ENCODE measurements around the gene GTSE1. TPM values are rescaled to one million over a fixed set of nuclear protein-coding genes. Genes with fewer than 3 reads are reported as not detected.

The GTSE1 gene
- total and polyA plus RNA-seq, 2 of the 13 experiments (the other 11 are each of a cell fraction or from before 2014, with no cell fraction given): 10.7 to 13.5 TPM

- 7% methylated on average over 11 of the region's 25 CpGs for WGBS (ENCODE audit: low lambda C conversion rate)
- no TSS peak for BruUV-seq (replicated peaks)
- Histone ChIP-seq H4K20me1 (ENCODE audit: insufficient read depth, low read length) (no peaks in the 10 kb centered on the region), H2AFZ (ENCODE audit: low read length) (no peak overlapping the region), H3K79me2 (ENCODE audit: insufficient read depth, low read length) (no peaks in the 10 kb centered on the region), H3K27ac (ENCODE audit: extremely low read length, insufficient read depth, low read length) (peak overlapping the region; percentile 56), H3K4me2 (ENCODE audit: low read depth, low read length) (peak overlapping the region; percentile 61), H3K9ac (ENCODE audit: insufficient read depth, low read depth, low read length) (0 out of 2 replicates have a peak overlapping the region, but pooled peaks have one; percentile 23), H3K4me3 (replicated peaks in 1 of 3; ENCODE audit: insufficient read depth in 1 of 3, low read depth in 2 of 3, low read length in 3 of 3) (peak overlapping the region in 2 of 3 experiments; percentile 13 to 41; a peak in 3 of 6 replicates), H3K4me1 (ENCODE audit: insufficient read depth, low read length) (peaks cover 26% of the 10 kb centered on the region), H3K27me3 (ENCODE audit: control insufficient read depth in 1 of 2, insufficient read depth in 2 of 2, low read length in 2 of 2) (no peaks in the 10 kb centered on the region), H3K36me3 (replicated peaks in 1 of 2; ENCODE audit: control insufficient read depth in 1 of 2, insufficient read depth in 2 of 2, low read length in 2 of 2) (no peaks in the 10 kb centered on the region; a peak in 1 of 5 replicates), H3K9me3 (ENCODE audit: low read length) (no peaks in the 10 kb centered on the region)
- CTCF ChIA-PET (ENCODE audit: low intra/inter-chr PET ratio, low total read pairs): no interaction called here
- peak; percentile 84 for ATAC-seq
- in situ Hi-C loops (cut with HindIII; ENCODE audit: extremely low pct_ligation_motif_present, low pct_unique_long_range_greater_than_20kb): no loop called here
- POLR2A ChIA-PET: interaction anchor here (1.5 to 2.6 kb wide), 2 partner anchors 8 to 15 kb away, joined by 4 to 12 read pairs; no protein-coding TSS in a partner anchor
- intact Hi-C loops (cut with micrococcal nuclease; ENCODE audit: unreplicated experiment): no loop called here
- DNase-seq (ENCODE audit: low spot score): peak; percentile 84
- peak; percentile 70 for FAIRE-seq
- TF ChIP-seq MXD3 (CRISPR knock-in tag; IDR thresholded peaks at IDR 0.05) (0 out of 2 replicates have a peak, but pooled peaks have one; percentile 19), SMC3 (IDR thresholded peaks at IDR 0.05; ENCODE audit: low read length) (no peak), NFYB (CRISPR knock-in tag; IDR thresholded peaks at IDR 0.05) (0 out of 2 replicates have a peak, but pooled peaks have one; percentile 21), UBTF (CRISPR knock-in tag; IDR thresholded peaks at IDR 0.05) (peak; percentile 53; the same call in 1 of the 2 replicates), FOXJ3 (CRISPR knock-in tag; IDR thresholded peaks at IDR 0.05; ENCODE audit: borderline replicate concordance) (no peak), ZNF672 (CRISPR knock-in tag; IDR thresholded peaks at IDR 0.05) (no peak), RAD21 (CRISPR knock-in tag; IDR thresholded peaks at IDR 0.05) (peak; percentile 33), HDAC1 (CRISPR knock-in tag; IDR thresholded peaks at IDR 0.05) (peak; percentile 31; the same call in 1 of the 2 replicates), ZNF414 (CRISPR knock-in tag; IDR thresholded peaks at IDR 0.05) (no peak), ZFP90 (CRISPR knock-in tag; IDR thresholded peaks at IDR 0.05; ENCODE audit: borderline replicate concordance) (no peak), MAFG (CRISPR knock-in tag; IDR thresholded peaks at IDR 0.05) (no peak), CHD4 (IDR thresholded peaks at IDR 0.05; ENCODE audit: borderline replicate concordance, low read length) (0 out of 2 replicates have a peak, but pooled peaks have one; percentile 12), SOX13 (IDR thresholded peaks at IDR 0.05) (no peak), SOX13 (CRISPR knock-in tag; conservative IDR thresholded peaks at IDR 0.05 in 1 of 2, IDR thresholded peaks at IDR 0.05 in 1 of 2) (0 out of 4 replicates have a peak, but pooled peaks of 1 of the 2 experiments have one; percentile 48), ATM (IDR thresholded peaks at IDR 0.05; ENCODE audit: borderline replicate concordance) (no peak), RARA (CRISPR knock-in tag; IDR thresholded peaks at IDR 0.05) (0 out of 2 replicates have a peak, but pooled peaks have one; percentile 18), PRDM10 (CRISPR knock-in tag; IDR thresholded peaks at IDR 0.05; ENCODE audit: low read depth) (0 out of 2 replicates have a peak, but pooled peaks have one; percentile 13)
These were observed 65.7 kb downstream of the GTSE1 start for GRCh38 chr22:46362203-46362933.

Measured in HepG2 (cell line).